Epithelial cell of proximal tubule (primary cell): ENCODE measurements around the gene OR10G3. TPM values are rescaled to one million over a fixed set of nuclear protein-coding genes. Genes with fewer than 3 reads are reported as not detected.
"Not testable (repeated sequence)": the region's sequence is repeated elsewhere in the genome, so short reads cannot be mapped to it uniquely, and the experiment has no call there.

ENCODE experiments used
- DNase-seq: peaks from one replicate; pipeline ENCODE4 v3.0.0-alpha.2; 2011; ENCODE audit warnings: low read depth
- H3K4me3 ChIP-seq: 2 replicates; pipeline ENCODE4 v1.5.1; 2011; ENCODE audit warnings: low read depth, mild to moderate bottlenecking, low read length
- total RNA-seq: library from RNA; depleted of rRNA; stranded (reverse); fragments of >200 nt; gene quantifications from 2 replicates; pipeline ENCODE4 v1.2.3, GENCODE V29; 2015
- TF ChIP-seq, protein P1 (sequence below): conservative IDR thresholded peaks from 2 replicates; pipeline ENCODE4 v1.5.1; 2012; ENCODE audit warnings: low read depth, mild to moderate bottlenecking, low read length

Gene OR10G3
- total RNA-seq, 1 donor from 2014 or later, result not detected

GRCh38 chr14:21575661-21576060, 4.2 kb downstream of the OR10G3 start:
- TF ChIP-seq, protein P1, sequence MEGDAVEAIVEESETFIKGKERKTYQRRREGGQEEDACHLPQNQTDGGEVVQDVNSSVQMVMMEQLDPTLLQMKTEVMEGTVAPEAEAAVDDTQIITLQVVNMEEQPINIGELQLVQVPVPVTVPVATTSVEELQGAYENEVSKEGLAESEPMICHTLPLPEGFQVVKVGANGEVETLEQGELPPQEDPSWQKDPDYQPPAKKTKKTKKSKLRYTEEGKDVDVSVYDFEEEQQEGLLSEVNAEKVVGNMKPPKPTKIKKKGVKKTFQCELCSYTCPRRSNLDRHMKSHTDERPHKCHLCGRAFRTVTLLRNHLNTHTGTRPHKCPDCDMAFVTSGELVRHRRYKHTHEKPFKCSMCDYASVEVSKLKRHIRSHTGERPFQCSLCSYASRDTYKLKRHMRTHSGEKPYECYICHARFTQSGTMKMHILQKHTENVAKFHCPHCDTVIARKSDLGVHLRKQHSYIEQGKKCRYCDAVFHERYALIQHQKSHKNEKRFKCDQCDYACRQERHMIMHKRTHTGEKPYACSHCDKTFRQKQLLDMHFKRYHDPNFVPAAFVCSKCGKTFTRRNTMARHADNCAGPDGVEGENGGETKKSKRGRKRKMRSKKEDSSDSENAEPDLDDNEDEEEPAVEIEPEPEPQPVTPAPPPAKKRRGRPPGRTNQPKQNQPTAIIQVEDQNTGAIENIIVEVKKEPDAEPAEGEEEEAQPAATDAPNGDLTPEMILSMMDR, result no peak
- no peak for DNase-seq
- no peak overlapping the region for H3K4me3 ChIP-seq

DNA sequence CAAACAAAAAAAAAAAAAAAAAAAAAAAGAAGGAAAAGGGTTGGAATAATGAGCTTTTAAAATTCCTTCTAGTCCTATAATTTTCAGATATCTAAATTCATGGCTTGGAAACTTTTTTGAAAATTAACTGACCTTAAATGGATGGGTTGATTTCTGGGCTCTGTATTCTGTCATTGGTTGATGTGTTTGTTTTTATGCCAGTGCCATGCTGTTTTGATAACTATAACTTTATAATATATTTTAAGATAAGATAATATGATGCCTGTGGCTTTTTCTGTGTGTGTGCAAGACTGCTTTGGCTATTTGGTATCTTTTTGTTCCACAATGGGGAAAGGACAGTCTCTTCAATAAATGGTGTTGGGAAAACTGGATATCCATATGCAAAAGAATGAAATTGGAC, 7.3 kb downstream of the OR10G3 start:
- H3K4me3 ChIP-seq, result no peak overlapping the region
- DNase-seq, result no peak
- TF ChIP-seq, protein P1, result no peak

GRCh38 chr14:21558703-21559170, 21.1 kb downstream of the OR10G3 start:
- TF ChIP-seq, protein P1, result no peak
- no peak overlapping the region for H3K4me3 ChIP-seq
- DNase-seq, result no peak

- peak; percentile 67 for DNase-seq
- H3K4me3 ChIP-seq, result peak overlapping the region; percentile 45
- TF ChIP-seq, protein P1, result peak; percentile 77
These were observed 22.6 kb downstream of the OR10G3 start for GRCh38 chr14:21557084-21557901.

DNA sequence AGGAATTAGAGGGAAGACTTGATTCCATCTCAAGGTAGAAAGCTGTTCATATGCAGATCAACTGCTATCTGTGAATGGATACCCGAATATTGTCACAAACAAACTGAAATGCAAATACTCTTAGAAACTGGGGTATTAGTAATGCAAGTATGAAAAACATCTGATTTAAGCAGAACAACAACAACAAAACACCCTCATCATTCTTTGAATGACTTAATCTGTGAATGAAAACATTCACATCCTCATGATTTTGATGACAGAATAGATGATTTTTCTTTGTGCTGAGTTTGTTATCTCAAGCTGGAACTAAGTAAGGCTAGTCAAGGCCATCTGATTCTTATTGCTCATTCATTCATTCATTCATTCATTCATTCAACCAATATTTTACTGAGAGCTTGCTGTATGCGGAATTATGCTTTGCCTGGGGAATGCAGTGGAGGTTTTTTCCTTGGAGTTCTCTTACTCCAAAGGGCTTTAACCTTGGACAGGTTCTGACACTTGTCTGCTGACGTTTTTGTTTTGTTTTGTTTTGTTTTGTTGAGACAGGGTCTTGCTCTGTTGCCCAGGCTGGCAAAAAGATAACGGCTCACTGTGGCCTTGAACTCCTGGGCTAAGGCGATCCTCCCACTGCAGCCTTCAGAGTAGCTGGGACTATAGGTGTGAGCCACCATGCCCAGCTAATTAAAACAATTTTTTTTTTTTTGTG, 23.3 kb downstream of the OR10G3 start:
- H3K4me3 ChIP-seq, result no peak overlapping the region
- TF ChIP-seq, protein P1, result no peak
- DNase-seq, result no peak

GRCh38 chr14:21553266-21553665, 26.6 kb downstream of the OR10G3 start:
- H3K4me3 ChIP-seq, result no peak overlapping the region
- no peak for DNase-seq
- TF ChIP-seq, protein P1, result no peak

- DNase-seq, H3K4me3 ChIP-seq: not testable (repeated sequence)
These were observed 35.3 kb downstream of the OR10G3 start for GRCh38 chr14:21544588-21544987.
